Calu3 (cell line): ENCODE measurements around the gene ARHGAP24. TPM values are rescaled to one million over a fixed set of nuclear protein-coding genes. Genes with fewer than 3 reads are reported as not detected.

Experiments
- BruUV-seq: library from RNA; stranded (reverse); fragments of 400-500 nt; replicated peaks from 2 replicates; lab custom pipeline; 2021; lab: Mats Ljungman, UMichigan
- CTCF ChIA-PET: fragments of 300-600 bp; sonication (Branson Sonifier 250); formaldehyde crosslinking; loops from one replicate; lab custom pipeline; 2022; ENCODE audit warnings: antibody characterized with exemption; lab: Charles Lee
- DNase-seq: peaks from one replicate; pipeline ENCODE4 v3.0.0; 2022
- H3K27ac Mint-ChIP-seq: one replicate; pipeline ENCODE4 v1.8.0; 2022; ENCODE audit warnings: mixed read lengths; ENCODE audit not compliant: unreplicated experiment
- H3K27me3 Mint-ChIP-seq: one replicate; pipeline ENCODE4 v1.8.0; 2022; ENCODE audit warnings: mixed read lengths; ENCODE audit not compliant: unreplicated experiment
- H3K36me3 Mint-ChIP-seq: one replicate; pipeline ENCODE4 v1.8.0; 2022; ENCODE audit warnings: mild to moderate bottlenecking, moderate library complexity, mixed read lengths; ENCODE audit not compliant: insufficient read depth, unreplicated experiment
- H3K4me1 Mint-ChIP-seq: one replicate; pipeline ENCODE4 v1.8.0; 2022; ENCODE audit warnings: mild to moderate bottlenecking, low read depth, mixed read lengths; ENCODE audit not compliant: unreplicated experiment
- H3K4me3 Mint-ChIP-seq: one replicate; pipeline ENCODE4 v1.8.0; 2022; ENCODE audit warnings: mild to moderate bottlenecking, low read depth, moderate library complexity, mixed read lengths; ENCODE audit not compliant: unreplicated experiment
- H3K9me3 Mint-ChIP-seq: one replicate; pipeline ENCODE4 v1.8.0; 2022; ENCODE audit warnings: low read depth, mixed read lengths; ENCODE audit not compliant: unreplicated experiment
- CTCF ChIP-seq: fragments of 200-600 bp; IDR thresholded peaks from one replicate; pipeline ENCODE4 v1.8.0; 2022; ENCODE audit warnings: antibody characterized with exemption; ENCODE audit not compliant: unreplicated experiment
- intact Hi-C: fragments of 100-400 bp; cut with micrococcal nuclease; formaldehyde crosslinking; loops from one replicate; pipeline ENCODE4 v1.10.0; 2022; ENCODE audit not compliant: unreplicated experiment
- total RNA-seq: library from RNA; stranded (reverse); gene quantifications from 2 replicates; pipeline ENCODE4 v1.2.3, GENCODE V29; 2022

ARHGAP24 gene
- total RNA-seq, 1 experiment from 2014 or later = 10.2 TPM

GRCh38 chr4:85968945-85969819 is 494.2 kb downstream of the ARHGAP24 start:
- no TSS peak for BruUV-seq
- Mint-ChIP-seq H3K27ac (no peak overlapping the region), H3K27me3 (no peaks in the 10 kb centered on the region), H3K4me3 (no peak overlapping the region), H3K4me1 (peaks cover 6% of the 10 kb centered on the region), H3K36me3 (no peaks in the 10 kb centered on the region), H3K9me3 (no peaks in the 10 kb centered on the region)
- no peak for DNase-seq
- CTCF ChIA-PET = interaction anchor here (1.0 to 3.7 kb wide), 3 partner anchors 39 to 172 kb away, joined by 3 to 47 read pairs (median 5); no protein-coding TSS in a partner anchor
- no peak for TF ChIP-seq CTCF
- intact Hi-C loops = loop anchor here (1.0 to 10.0 kb wide), 3 partner anchors 94 to 172 kb away; no protein-coding TSS in a partner anchor

GRCh38 chr4:85970535-85970934 is 495.6 kb downstream of the ARHGAP24 start:
- Mint-ChIP-seq H3K27me3 (no peaks in the 10 kb centered on the region), H3K9me3 (no peaks in the 10 kb centered on the region), H3K36me3 (no peaks in the 10 kb centered on the region), H3K4me1 (no peaks in the 10 kb centered on the region), H3K27ac (no peak overlapping the region), H3K4me3 (no peak overlapping the region)
- CTCF ChIA-PET = interaction anchor here (3.7 kb wide), 1 partner anchor 174 kb away, joined by 47 read pairs; no protein-coding TSS in a partner anchor
- DNase-seq = no peak
- intact Hi-C loops = no loop called here
- TF ChIP-seq CTCF = no peak
- no TSS peak for BruUV-seq

- TF ChIP-seq CTCF = no peak
- no TSS peak for BruUV-seq
- intact Hi-C loops = no loop called here
- Mint-ChIP-seq H3K36me3 (no peaks in the 10 kb centered on the region), H3K27ac (no peak overlapping the region), H3K27me3 (no peaks in the 10 kb centered on the region), H3K4me1 (no peaks in the 10 kb centered on the region), H3K9me3 (no peaks in the 10 kb centered on the region), H3K4me3 (no peak overlapping the region)
- CTCF ChIA-PET = no interaction called here
- DNase-seq = no peak
Measured at GRCh38 chr4:85979276-85979675, 504.3 kb downstream of the ARHGAP24 start.

- DNase-seq = no peak
- no peak for TF ChIP-seq CTCF
- no TSS peak for BruUV-seq
- H3K9me3 Mint-ChIP-seq = no peaks in the 10 kb centered on the region
- CTCF ChIA-PET = no interaction called here
- intact Hi-C loops = no loop called here
- no peaks in the 10 kb centered on the region for H3K27me3 Mint-ChIP-seq
- H3K4me1 Mint-ChIP-seq = no peaks in the 10 kb centered on the region
- H3K4me3 Mint-ChIP-seq = no peak overlapping the region
- H3K36me3 Mint-ChIP-seq = no peaks in the 10 kb centered on the region
- H3K27ac Mint-ChIP-seq = no peak overlapping the region
Measured at GRCh38 chr4:85986266-85986665, 511.3 kb downstream of the ARHGAP24 start.
